CD14-positive monocyte (primary cell): ENCODE results near the gene MAPK7. TPM values are rescaled to one million over a fixed set of nuclear protein-coding genes. Genes with fewer than 3 reads are reported as not detected.

Experiments
- DNase-seq, 3 donors: peaks; one replicate each; pipeline ENCODE4 v3.0.0-alpha.2; 2011 to 2022
- H2AFZ ChIP-seq: 2 replicates; pipeline ENCODE4 v1.6.0; 2012; ENCODE audit warnings: mild to moderate bottlenecking, low read depth, low read length, inconsistent platforms; ENCODE audit not compliant: insufficient read depth, poor library complexity, severe bottlenecking
- H3K27ac ChIP-seq, 2 donors: 1 replicate in 1 of 2; 2 replicates in 1 of 2; pipeline ENCODE4 v1.5.1; 2012 to 2013; ENCODE audit warnings: low read length in 2 of 2, control low read depth in 1 of 2, inconsistent platforms in 1 of 2, low read depth in 1 of 2, mild to moderate bottlenecking in 1 of 2
- H3K27me3 ChIP-seq, 2 donors: one replicate each; pipeline versions ENCODE4 v1.6.0 to v1.6.1; 2011 to 2013; ENCODE audit warnings: low read length in 2 of 2; ENCODE audit not compliant: control insufficient read depth in 2 of 2, insufficient read depth in 2 of 2
- H3K36me3 ChIP-seq, 2 donors: replicated peaks in 1 of 2; 1 replicate in 1 of 2; 2 replicates in 1 of 2; pipeline versions ENCODE4 v1.5.1 to v1.6.1; 2012 to 2013; ENCODE audit warnings: low read length in 2 of 2, control low read depth in 1 of 2, inconsistent platforms in 1 of 2, mild to moderate bottlenecking in 1 of 2; ENCODE audit not compliant: insufficient read depth in 2 of 2, control insufficient read depth in 1 of 2
- H3K4me1 ChIP-seq, 2 donors: 1 replicate in 1 of 2; 2 replicates in 1 of 2; pipeline versions ENCODE4 v1.5.1 to v1.6.1; 2012 to 2013; ENCODE audit warnings: low read length in 2 of 2, control low read depth in 1 of 2, inconsistent platforms in 1 of 2, mild to moderate bottlenecking in 1 of 2, moderate library complexity in 1 of 2; ENCODE audit not compliant: insufficient read depth in 2 of 2, control insufficient read depth in 1 of 2
- H3K4me2 ChIP-seq: replicated peaks from 2 replicates; pipeline ENCODE3; 2012; ENCODE audit warnings: low read length, moderate library complexity, mild to moderate bottlenecking; ENCODE audit not compliant: poor library complexity, severe bottlenecking; ENCODE audit errors: extremely low read depth
- H3K4me3 ChIP-seq, 3 experiments: fragments of 200-600 bp in 1 of 3; sonication (generic) in 1 of 3; replicated peaks in 1 of 3; 1 replicate in 2 of 3; 2 replicates in 1 of 3; pipeline ENCODE4 v1.5.1; 2011 to 2013; ENCODE audit warnings: low read length in 3 of 3, mild to moderate bottlenecking in 3 of 3, control low read depth in 2 of 3, low read depth in 2 of 3, inconsistent platforms in 1 of 3, moderate library complexity in 1 of 3
- H3K79me2 ChIP-seq: 2 replicates; pipeline ENCODE4 v1.6.0; 2012; ENCODE audit warnings: mild to moderate bottlenecking, control low read depth, inconsistent platforms, low read length, moderate library complexity; ENCODE audit not compliant: insufficient read depth
- H3K9ac ChIP-seq: 2 replicates; pipeline ENCODE4 v1.6.0; 2017; ENCODE audit warnings: low read length, mild to moderate bottlenecking; ENCODE audit not compliant: insufficient read depth, poor library complexity, severe bottlenecking
- H3K9me3 ChIP-seq, 2 donors: replicated peaks in 1 of 2; 1 replicate in 1 of 2; 2 replicates in 1 of 2; pipeline versions ENCODE4 v1.5.1 to v1.6.1; 2012 to 2013; ENCODE audit warnings: low read length in 2 of 2, control low read depth in 1 of 2; ENCODE audit not compliant: control insufficient read depth in 1 of 2, insufficient read depth in 1 of 2
- H4K20me1 ChIP-seq: 2 replicates; pipeline ENCODE4 v1.6.0; 2012; ENCODE audit warnings: mild to moderate bottlenecking, low read length, control low read depth, moderate library complexity; ENCODE audit not compliant: insufficient read depth
- H3K27ac Mint-ChIP-seq, 7 donors: one replicate each; pipeline ENCODE4 v1.8.0; 2020; ENCODE audit warnings: mild to moderate bottlenecking in 7 of 7, mixed read lengths in 7 of 7, moderate library complexity in 6 of 7, inconsistent platforms in 2 of 7
- H3K27me3 Mint-ChIP-seq, 3 donors: one replicate each; pipeline ENCODE4 v1.8.0; 2021 to 2022; ENCODE audit warnings: low read depth in 3 of 3, mild to moderate bottlenecking in 3 of 3, mixed read lengths in 3 of 3, moderate library complexity in 3 of 3, inconsistent platforms in 1 of 3
- H3K36me3 Mint-ChIP-seq, 2 donors: one replicate each; pipeline ENCODE4 v1.8.0; 2020; ENCODE audit warnings: mixed read lengths in 2 of 2, inconsistent platforms in 1 of 2, mild to moderate bottlenecking in 1 of 2
- H3K4me1 Mint-ChIP-seq: one replicate; pipeline ENCODE4 v1.8.0; 2020; ENCODE audit warnings: mild to moderate bottlenecking, mixed read lengths
- H3K4me3 Mint-ChIP-seq, 2 donors: one replicate each; pipeline ENCODE4 v1.8.0; 2020; ENCODE audit warnings: mild to moderate bottlenecking in 2 of 2, mixed read lengths in 2 of 2, moderate library complexity in 1 of 2
- H3K9me3 Mint-ChIP-seq, 7 donors: one replicate each; pipeline ENCODE4 v1.8.0; 2020 to 2022; ENCODE audit warnings: mixed read lengths in 7 of 7, mild to moderate bottlenecking in 6 of 7, moderate library complexity in 6 of 7, inconsistent platforms in 2 of 7
- WGBS: methylation state at CpG from one replicate; pipeline ENCODE4 v1.1.5; 2013; ENCODE audit warnings: missing lambda C conversion rate; ENCODE audit not compliant: insufficient coverage; 5-methylcytosine and 5-hydroxymethylcytosine counted together
- intact Hi-C, 2 donors: fragments of 100-400 bp; cut with micrococcal nuclease; formaldehyde crosslinking; loops; one replicate each; pipeline versions ENCODE4 v1.15.0 to v1.15.1; 2023
- polyA plus RNA-seq, 3 donors: library from polyadenylated mRNA; depleted of rRNA in 1 of 3; unstranded in 2 of 3; stranded (reverse) in 1 of 3; fragments of 300-500 nt in 2 of 3; fragments of >200 nt in 1 of 3; fragmentation: Illumina TruSeq in 2 of 3; gene quantifications; 1 replicate in 2 of 3; 2 replicates in 1 of 3; pipeline ENCODE4 v1.2.3, GENCODE V29; 2012 to 2021
- TF ChIP-seq, protein P1 (sequence below): fragments of 200-600 bp; IDR thresholded peaks from one replicate; pipeline ENCODE4 v1.8.0; 2022; ENCODE audit warnings: antibody characterized with exemption, mild to moderate bottlenecking

MAPK7 gene
- polyA plus RNA-seq, 3 donors = 9.3 to 130 (median 10.0) TPM

DNA sequence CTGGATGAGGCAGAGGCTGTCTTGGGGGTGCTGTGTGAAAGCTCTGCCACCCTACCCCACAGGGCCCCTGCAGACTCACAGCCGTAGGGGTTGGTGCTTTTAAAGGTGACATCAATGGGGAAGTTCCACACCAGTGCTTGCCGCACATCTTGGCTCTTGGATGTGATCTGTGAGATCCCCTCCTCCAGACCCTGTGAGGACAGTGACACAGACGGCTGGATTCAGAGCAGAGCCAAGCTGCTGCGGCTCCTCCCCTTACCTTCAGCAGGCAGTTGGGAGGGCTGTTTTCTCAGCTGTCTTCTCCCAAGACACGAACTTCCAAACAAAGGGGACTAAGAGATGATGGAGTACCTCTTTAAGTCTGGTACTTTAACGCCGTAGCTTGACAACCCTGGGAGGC lies 20.5 kb upstream of the MAPK7 start:
- H3K4me2 ChIP-seq = no peak overlapping the region
- Mint-ChIP-seq H3K4me1 (peaks cover 5% of the 10 kb centered on the region), H3K36me3 (no peaks in the 10 kb centered on the region), H3K27ac (peak overlapping the region in 1 of 7 donors; percentile 21), H3K4me3 (peak overlapping the region in 1 of 2 donors; percentile 37), H3K27me3 (peaks cover 28 to 43% (median 31%) of the 10 kb centered on the region in 3 donors), H3K9me3 (no peaks in the 10 kb centered on the region)
- H4K20me1 ChIP-seq = no peaks in the 10 kb centered on the region
- no peaks in the 10 kb centered on the region for H3K36me3 ChIP-seq
- peaks cover 0 to 19% of the 10 kb centered on the region in 2 donors for H3K27me3 ChIP-seq
- H3K79me2 ChIP-seq = no peaks in the 10 kb centered on the region
- WGBS = 100% methylated on average over 3 of the region's 7 CpGs
- no peak overlapping the region for H3K27ac ChIP-seq
- H2AFZ ChIP-seq = no peak overlapping the region
- no peak overlapping the region for H3K4me3 ChIP-seq
- intact Hi-C loops = no loop called here
- no peaks in the 10 kb centered on the region for H3K9me3 ChIP-seq
- H3K9ac ChIP-seq = no peak overlapping the region
- TF ChIP-seq, protein P1, sequence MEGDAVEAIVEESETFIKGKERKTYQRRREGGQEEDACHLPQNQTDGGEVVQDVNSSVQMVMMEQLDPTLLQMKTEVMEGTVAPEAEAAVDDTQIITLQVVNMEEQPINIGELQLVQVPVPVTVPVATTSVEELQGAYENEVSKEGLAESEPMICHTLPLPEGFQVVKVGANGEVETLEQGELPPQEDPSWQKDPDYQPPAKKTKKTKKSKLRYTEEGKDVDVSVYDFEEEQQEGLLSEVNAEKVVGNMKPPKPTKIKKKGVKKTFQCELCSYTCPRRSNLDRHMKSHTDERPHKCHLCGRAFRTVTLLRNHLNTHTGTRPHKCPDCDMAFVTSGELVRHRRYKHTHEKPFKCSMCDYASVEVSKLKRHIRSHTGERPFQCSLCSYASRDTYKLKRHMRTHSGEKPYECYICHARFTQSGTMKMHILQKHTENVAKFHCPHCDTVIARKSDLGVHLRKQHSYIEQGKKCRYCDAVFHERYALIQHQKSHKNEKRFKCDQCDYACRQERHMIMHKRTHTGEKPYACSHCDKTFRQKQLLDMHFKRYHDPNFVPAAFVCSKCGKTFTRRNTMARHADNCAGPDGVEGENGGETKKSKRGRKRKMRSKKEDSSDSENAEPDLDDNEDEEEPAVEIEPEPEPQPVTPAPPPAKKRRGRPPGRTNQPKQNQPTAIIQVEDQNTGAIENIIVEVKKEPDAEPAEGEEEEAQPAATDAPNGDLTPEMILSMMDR = no peak
- DNase-seq = no peak
- H3K4me1 ChIP-seq = peaks cover 8% of the 10 kb centered on the region in 2 donors

DNA sequence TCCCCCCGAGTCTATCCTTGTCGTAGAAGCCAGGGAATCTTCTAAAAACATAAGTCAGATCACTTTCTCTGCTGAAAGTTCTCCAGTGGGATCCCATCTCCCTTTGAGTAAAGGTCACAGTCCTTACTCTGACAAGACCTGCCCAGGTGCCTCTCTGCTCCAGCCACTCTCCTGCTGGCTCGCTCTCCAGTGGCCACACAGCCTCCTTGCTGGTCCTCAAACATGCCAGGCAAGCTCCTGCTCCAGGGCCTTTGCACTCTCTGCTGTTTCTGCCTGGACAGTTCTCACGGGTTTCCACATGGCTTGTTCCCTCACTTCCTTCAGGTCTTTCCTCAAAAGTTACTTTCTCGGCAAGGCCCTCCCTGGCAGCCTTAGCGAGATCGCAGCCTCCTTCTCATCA lies 19.1 kb upstream of the MAPK7 start:
- H3K4me1 Mint-ChIP-seq = peaks cover 13% of the 10 kb centered on the region
- H3K36me3 Mint-ChIP-seq = no peaks in the 10 kb centered on the region
- no peak overlapping the region for H3K9ac ChIP-seq
- WGBS = 86% methylated on average over 5 of the region's 7 CpGs
- no peaks in the 10 kb centered on the region for H3K9me3 ChIP-seq
- H3K4me2 ChIP-seq = no peak overlapping the region
- no peaks in the 10 kb centered on the region for H4K20me1 ChIP-seq
- intact Hi-C loops = no loop called here
- H3K79me2 ChIP-seq = no peaks in the 10 kb centered on the region
- peaks cover 10 to 13% of the 10 kb centered on the region in 2 donors for H3K4me1 ChIP-seq
- H3K9me3 Mint-ChIP-seq = no peaks in the 10 kb centered on the region
- H3K27ac Mint-ChIP-seq = no peak overlapping the region
- H3K4me3 Mint-ChIP-seq = peak overlapping the region in 1 of 2 donors; percentile 61
- peaks cover 0 to 29% of the 10 kb centered on the region in 2 donors for H3K27me3 ChIP-seq
- DNase-seq = no peak
- no peaks in the 10 kb centered on the region for H3K36me3 ChIP-seq
- H2AFZ ChIP-seq = no peak overlapping the region
- H3K4me3 ChIP-seq = no peak overlapping the region
- TF ChIP-seq, protein P1 = no peak
- no peak overlapping the region for H3K27ac ChIP-seq
- peaks cover 29 to 43% (median 32%) of the 10 kb centered on the region in 3 donors for H3K27me3 Mint-ChIP-seq
